ENCODE data around the gene JAGN1.
"Not testable (repeated sequence)": the region's sequence is repeated elsewhere in the genome, so short reads cannot be mapped to it uniquely, and the experiment has no call there.

JAGN1 gene

DNA sequence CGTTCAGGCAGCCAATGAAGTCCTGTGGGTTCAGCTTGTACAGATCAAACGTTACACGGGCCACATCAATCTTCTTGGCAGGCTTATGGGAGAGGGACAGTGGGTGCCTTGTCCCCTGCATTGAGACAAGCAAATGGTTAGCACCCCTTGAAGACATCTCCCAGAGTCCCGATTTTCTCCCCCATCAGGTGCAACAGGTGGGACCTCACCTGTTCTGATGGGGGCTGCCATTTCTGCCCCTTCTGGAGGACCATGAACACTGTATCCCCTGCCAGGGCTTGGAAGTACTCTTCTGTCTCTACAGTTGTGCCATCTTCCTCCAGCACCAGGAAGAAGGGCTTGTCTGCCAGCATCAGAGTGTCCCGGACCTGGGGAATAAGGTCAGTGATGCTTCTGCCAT is 20.5 kb upstream of the JAGN1 start:
- FAIRE-seq = no peak

- FAIRE-seq = no peak
These were observed 19.4 kb upstream of the JAGN1 start for GRCh38 chr3:9870978-9871377.

GRCh38 chr3:9872067-9872466 is 18.3 kb upstream of the JAGN1 start:
- not testable (repeated sequence) for FAIRE-seq

DNA sequence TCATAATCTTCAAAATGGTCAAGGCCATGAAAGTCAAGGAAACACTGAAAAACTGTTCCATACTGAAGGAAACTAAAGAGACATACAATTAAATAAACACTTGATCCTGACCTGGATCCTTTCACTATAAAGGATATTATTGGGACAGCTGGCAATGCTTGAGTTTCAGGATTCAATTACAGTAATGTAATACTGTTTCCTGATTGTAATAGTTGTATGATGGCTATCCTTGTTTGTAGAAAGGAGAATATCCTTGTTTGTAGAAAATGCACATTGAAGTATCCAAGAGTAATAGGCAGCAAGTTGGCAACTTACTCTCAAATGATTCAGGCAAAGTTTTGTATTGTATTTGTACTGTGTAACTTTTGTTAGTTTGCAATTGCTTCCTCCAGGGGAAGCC is 15.0 kb upstream of the JAGN1 start:
- no peak for FAIRE-seq

DNA sequence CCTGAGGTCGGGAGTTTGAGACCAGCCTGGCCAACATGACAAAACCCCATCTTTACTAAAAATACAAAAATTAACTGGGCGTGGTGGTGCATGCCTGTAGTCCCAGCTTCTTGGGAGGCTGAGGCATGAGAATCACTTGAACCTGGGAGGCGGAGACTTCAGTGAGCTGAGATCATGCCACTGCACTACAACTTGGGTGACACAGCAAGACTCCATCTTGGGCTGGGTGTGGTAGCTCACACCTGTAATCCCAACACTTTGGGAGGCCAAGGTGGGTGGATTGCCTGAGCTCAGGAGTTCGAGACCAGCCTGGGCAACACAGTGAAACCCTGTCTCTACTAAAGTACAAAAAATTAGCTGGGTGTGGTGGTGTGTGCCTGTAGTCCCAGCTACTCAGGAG is 14.2 kb upstream of the JAGN1 start:
- not testable (repeated sequence) for FAIRE-seq

- FAIRE-seq = no peak
These were observed 13.4 kb upstream of the JAGN1 start for GRCh38 chr3:9876991-9877390.

- FAIRE-seq = no peak
These were observed 11.7 kb upstream of the JAGN1 start for GRCh38 chr3:9878700-9879099.

DNA sequence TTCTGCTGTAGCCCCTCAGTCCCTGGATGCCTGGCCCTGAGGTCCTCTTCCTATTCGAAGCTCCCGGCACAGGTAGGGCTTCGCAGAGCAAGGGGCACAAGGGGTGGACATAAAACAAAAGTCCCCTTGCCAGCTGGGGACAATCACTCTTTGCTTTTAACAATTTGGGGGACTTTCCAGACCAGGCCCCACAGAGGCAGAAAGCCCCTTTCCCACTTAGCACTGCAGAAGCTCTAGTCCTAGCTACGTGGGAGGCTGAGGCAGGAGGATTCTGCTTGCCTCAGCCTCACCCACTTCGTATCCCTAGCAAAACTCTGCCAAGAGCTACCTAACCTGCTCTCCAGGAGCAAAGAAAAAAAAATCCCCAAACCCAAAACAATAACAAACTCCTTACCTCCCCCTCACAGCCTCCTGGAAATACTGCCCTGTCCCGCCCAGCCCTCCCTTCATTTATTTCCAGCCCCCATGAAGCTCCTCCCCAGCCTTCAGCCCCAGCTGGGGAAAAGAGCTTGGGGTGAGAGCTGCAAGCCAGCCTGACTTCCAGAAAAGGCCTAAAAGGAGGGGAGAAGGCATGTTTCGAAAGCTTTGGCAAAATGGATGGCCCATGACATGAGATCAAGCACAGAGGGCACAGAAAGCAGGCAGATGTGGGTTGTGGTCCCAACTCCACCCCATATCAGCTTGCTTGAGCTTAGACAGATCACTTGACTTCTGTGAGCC is 10.4 kb upstream of the JAGN1 start, which contains the start of gene CIDEC:
CIDEC (minus strand) TSS at position 424 of the 720 bp plus-strand sequence. CDS start 1,767 bp downstream, outside the sequence.
- FAIRE-seq = no peak

DNA sequence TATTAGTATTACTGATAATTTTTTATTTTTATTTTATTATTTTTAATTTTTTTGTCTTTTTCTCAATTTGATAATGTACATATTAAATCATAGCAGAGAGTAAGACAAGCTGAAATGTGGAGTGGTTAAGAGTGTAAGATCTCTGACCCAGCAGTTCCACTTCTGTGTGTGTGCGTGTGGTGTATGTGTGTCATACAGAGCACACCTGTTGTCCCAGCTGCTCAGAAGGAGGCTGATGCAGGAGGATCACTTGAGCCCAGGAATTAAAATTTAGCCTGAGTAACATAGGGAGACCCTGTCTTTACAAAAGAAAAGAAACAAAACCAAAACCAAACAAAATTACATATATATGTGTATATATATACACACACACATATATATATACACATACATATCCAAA is 9.0 kb upstream of the JAGN1 start:
- FAIRE-seq = no peak

DNA sequence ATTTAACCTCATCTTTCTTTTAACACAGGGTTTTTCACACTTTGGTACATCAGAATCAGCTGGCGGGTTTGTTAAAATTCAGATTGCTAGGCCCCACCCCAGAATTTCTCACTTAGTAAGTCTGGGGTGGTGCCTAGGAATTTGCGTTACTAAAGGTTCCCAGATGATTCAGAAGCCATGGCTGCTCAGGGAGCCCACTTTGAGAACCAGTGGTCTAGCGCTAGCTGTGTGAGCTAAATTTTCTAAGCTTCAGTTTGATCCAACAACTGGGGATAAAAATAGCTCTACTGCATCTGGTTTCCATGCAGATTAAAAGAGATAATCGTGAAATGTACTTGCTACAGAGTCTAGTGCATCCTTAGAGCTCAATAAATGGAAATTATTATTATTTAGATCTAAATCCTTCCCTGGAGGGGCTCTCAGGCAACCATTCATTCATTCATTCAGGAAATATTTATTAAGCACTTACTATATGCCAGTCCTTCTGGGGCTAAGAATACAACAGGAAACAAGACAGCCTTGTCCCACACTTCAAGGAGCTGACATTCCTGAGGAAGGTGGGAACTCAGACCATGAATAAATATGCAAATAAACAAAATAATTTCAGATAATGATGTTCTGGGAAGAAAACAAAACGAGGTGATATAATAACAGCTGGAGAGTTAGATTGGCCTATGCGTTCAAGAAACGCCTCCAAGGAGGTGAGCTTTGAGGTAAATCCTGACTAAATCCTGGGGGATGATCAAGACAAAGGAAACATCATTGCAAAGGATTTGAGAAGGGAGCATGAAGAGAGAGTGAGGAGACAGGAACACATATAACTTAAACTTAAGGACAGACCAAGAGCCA is 6.5 kb upstream of the JAGN1 start:
- FAIRE-seq = no peak

DNA sequence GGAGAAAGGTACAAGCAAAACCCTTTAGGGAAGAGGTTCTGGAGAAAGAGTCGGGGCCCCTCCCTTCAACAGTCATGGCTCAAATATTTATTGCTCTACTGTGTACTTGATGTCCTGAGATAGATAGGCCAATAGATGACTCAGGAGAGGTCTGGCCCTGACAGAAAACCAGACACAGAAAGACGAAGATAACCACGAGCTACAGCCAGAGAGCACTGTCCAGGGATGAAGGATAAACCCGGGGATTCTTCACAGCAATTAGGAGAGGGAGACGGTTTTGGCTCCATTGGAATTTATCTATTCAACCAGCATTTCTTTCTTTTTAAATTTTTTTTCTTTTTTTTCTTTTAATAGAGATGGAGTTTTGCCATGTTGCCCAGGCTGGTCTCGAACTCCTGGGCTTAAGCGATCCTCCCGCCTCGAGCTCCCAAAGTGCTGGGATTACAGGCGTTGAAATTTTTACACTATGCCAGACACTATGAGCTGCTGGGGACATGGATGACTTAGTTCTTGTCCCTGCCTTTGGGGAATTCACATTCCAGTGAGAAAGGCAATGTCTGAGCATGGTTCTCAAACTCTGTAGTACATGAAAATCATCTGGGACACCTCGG is 5.8 kb upstream of the JAGN1 start:
- FAIRE-seq = no peak

DNA sequence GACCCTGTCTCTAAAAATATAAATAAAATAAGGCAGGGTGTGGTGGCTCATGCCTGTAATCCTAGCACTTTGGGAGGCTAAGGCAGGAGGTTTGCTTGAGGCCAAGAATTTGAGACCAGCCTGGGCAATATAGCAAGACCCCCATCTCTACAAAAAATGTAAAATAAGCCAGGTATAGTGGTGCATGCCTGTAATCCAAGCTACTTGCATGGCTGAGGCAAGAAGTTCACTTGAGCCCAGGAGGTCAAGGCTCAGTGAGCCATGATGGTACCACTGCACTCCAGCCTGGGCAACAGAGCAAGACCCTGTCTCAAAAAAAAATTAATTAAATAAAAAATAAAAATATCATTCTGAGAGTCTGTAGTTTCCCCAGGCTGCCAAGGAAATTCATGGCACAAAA is 4.1 kb upstream of the JAGN1 start:
- no peak for FAIRE-seq

GRCh38 chr3:9887480-9887879 is 2.9 kb upstream of the JAGN1 start:
- FAIRE-seq = no peak

GRCh38 chr3:9888540-9888939 is 1.9 kb upstream of the JAGN1 start:
- FAIRE-seq = no peak

DNA sequence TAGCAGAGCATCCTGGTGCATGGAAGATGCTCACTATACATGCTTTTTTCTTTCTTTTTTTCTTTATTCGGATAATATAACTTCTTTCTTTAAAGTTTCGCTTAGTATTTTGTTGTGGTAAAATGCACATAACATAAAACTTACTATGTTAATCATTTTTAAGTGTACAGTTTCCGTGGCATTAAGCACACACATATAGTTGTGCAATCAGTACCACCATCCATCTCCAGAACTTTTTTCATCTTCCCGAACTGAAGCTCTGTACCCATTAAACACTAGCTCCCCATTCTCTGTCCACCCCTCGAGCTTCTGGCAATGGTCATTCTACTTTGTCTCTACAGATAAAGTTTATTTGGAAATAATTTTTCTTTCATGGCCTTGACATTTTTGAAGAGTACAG is 1.0 kb upstream of the JAGN1 start:
- no peak for FAIRE-seq

- FAIRE-seq = no peak
These were observed 737 bp downstream of the JAGN1 start for GRCh38 chr3:9891072-9891622.

DNA sequence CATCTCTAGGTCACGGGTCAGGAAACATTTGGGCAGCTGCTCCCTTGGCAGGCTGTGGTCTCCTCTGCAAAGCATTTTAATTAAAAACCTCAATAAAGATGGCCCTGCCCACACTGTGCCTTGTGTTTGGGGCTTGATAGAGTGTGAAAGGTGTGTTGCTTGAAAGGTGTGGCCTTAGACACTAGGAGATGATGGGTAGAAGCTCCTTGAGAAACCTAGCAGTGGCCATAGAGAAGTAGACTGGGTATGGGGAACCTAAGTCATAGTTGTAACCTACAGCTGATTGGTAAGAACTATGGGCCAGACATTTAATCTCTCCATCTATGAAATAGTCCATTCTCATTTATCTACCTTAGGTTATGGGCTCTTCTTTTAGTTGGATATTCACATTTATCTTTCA is 3.3 kb downstream of the JAGN1 start:
- no peak for FAIRE-seq

GRCh38 chr3:9895715-9896114 is 5.3 kb downstream of the JAGN1 start:
- not testable (repeated sequence) for FAIRE-seq

GRCh38 chr3:9896755-9897407 is 6.5 kb downstream of the JAGN1 start:
- not testable (repeated sequence) for FAIRE-seq

DNA sequence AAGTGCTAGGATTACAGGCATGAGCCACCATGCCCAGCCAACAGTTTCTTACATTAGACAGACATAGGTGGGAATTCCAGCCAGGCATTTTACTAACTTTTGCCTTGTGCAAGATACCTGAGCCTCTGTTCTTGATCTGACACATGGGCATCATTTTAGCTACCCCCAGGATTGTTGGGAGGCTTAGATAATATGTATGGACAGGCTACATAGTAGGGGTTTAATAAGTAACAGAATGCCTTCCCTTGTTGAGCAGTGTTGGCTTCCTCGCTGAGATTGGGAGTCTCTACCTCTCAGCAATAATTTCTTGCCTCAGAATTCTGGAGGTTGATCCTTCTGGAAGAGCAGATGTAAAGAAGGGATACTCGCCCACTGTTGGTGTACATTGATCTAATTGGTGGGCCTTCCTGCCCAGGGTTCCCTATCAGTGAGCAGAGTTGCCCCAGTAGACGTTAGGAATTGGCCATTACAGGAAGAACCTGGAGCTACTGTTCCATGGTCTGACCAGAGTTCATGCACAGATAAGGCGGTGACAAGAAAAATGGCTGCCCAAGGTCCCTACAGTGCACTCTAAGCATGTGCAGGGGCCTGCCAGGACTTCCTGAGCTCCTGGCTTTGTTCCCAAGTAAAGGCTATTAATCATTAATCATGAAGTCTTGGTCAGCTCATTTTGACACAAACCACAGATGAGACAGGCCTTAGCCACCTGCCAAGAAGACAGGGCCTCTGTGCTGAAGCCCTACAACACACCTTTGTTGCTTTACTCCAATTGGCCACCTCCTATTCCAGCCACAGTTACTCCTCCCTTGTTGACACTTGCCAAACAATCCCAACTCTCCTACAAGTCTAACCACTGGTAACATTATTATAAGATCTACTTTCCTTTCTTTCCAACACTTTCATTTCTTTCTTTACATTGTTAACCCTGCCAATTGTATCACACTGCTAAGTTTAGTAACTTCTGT is 7.3 kb downstream of the JAGN1 start:
- no peak for FAIRE-seq

DNA sequence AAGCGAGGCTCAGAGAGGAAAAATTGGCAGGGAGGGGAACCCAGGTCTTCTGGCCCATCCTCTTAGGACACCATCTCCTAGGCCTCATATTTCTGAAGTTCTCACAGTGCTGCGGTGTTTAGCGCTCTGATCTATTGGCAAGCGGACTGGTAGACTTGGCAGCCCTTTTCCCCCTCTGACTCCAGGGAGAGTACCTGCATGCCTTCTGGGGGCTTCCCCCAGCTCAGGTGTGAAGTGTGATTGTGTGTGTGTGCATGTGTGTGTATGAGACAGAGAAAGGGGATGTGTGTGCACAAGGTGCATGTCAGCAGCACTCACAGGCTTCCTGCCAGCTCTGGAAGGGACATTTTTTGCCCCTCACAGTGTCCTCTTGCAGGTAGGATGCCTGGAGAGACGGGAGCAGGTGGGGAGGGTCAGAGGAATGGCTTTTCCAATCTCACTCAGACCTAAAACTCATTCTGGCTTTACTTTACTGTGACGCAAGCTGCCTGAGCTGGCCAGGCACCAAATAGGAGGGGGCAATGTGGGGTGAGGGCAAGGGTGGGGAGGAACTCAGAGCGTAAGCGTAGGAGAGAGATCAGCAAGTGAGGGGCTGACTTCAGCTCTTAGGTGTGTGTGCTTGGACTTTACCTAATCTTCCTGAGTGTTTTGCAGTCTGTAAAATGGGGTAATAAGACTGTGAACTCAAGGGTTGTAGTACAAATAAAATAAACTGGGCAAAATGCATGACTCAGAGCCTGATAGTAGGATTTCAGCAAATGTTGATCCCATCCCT is 8.2 kb downstream of the JAGN1 start:
- no peak for FAIRE-seq
